K562 (cell line): ENCODE data around the gene LGR6. TPM values are rescaled to one million over a fixed set of nuclear protein-coding genes. Genes with fewer than 3 reads are reported as not detected.
A peak's percentile ranks its signal among the peaks of the same experiment; 100 is the strongest.

ENCODE experiments used
- ATF2 ChIP-seq: sonication (generic); formaldehyde crosslinking; IDR thresholded peaks from 2 replicates; pipeline ENCODE4 v1.8.1; 2022; ENCODE audit warnings: missing genetic modification reagents
- ESRRA ChIP-seq: fragments of 450-650 bp; IDR thresholded peaks from 2 replicates; pipeline ENCODE4 v1.6.1; 2014; ENCODE audit warnings: low read depth, mild to moderate bottlenecking, moderate library complexity, borderline replicate concordance
- ESRRB ChIP-seq: fragments of 250-450 bp; sonication (Bioruptor Pico); IDR thresholded peaks from 2 replicates; pipeline ENCODE4 v1.5.0; 2020; ENCODE audit warnings: mild to moderate bottlenecking, moderate library complexity, borderline replicate concordance
- HMG20A ChIP-seq: fragments of 450-650 bp; formaldehyde crosslinking; conservative IDR thresholded peaks from 2 replicates; pipeline ENCODE4 v1.4.0; 2020; ENCODE audit warnings: mild to moderate bottlenecking, mixed read lengths
- KAT7 ChIP-seq: sonication (generic); formaldehyde crosslinking; IDR thresholded peaks from 2 replicates; pipeline ENCODE4 v1.8.0; 2022; ENCODE audit warnings: missing genetic modification reagents, mild to moderate bottlenecking, borderline replicate concordance
- MBD1 ChIP-seq: fragments of 250-450 bp; sonication (Bioruptor Pico); IDR thresholded peaks from 2 replicates; pipeline ENCODE4 v1.8.0; 2022; ENCODE audit warnings: inconsistent platforms
- MCM7 ChIP-seq, 2 experiments: fragments of 450-650 bp; IDR thresholded peaks; 2 replicates each; pipeline ENCODE4 v1.6.1; 2016 to 2018
- NFE2 ChIP-seq: IDR thresholded peaks from 2 replicates; pipeline ENCODE4 v1.6.1; 2014; ENCODE audit warnings: antibody characterized with exemption, low read depth
- NFE2L1 ChIP-seq: fragments of 450-650 bp; IDR thresholded peaks from 2 replicates; pipeline ENCODE4 v1.6.1; 2016; ENCODE audit warnings: missing genetic modification characterization, low read depth, mild to moderate bottlenecking, missing compliant biosample characterization, moderate library complexity, borderline replicate concordance
- TFAP4 ChIP-seq: sonication (generic); formaldehyde crosslinking; IDR thresholded peaks from 2 replicates; pipeline ENCODE4 v1.8.0; 2022; ENCODE audit warnings: missing genetic modification reagents, mild to moderate bottlenecking, moderate library complexity, borderline replicate concordance
- THAP7 ChIP-seq: fragments of 250-450 bp; sonication (Bioruptor Pico); IDR thresholded peaks from 2 replicates; pipeline ENCODE4 v1.5.0; 2021
- THRB ChIP-seq: fragments of 450-650 bp; formaldehyde crosslinking; conservative IDR thresholded peaks from 2 replicates; pipeline ENCODE4 v1.4.0; 2022; ENCODE audit warnings: mild to moderate bottlenecking, missing genetic modification characterization
- ZKSCAN1 ChIP-seq: fragments of 150-350 bp; IDR thresholded peaks from 2 replicates; pipeline ENCODE4 v1.6.1; 2016; ENCODE audit warnings: low read depth, low read length
- ZNF232 ChIP-seq: sonication (generic); formaldehyde crosslinking; IDR thresholded peaks from 2 replicates; pipeline ENCODE4 v1.8.0; 2022; ENCODE audit warnings: mild to moderate bottlenecking, missing genetic modification reagents
- ZNF277 ChIP-seq: fragments of 250-450 bp; sonication (Bioruptor Pico); IDR thresholded peaks from 2 replicates; pipeline ENCODE4 v1.8.0; 2022; ENCODE audit warnings: inconsistent platforms, mild to moderate bottlenecking, moderate library complexity, borderline replicate concordance
- ZNF518B ChIP-seq: fragments of 250-450 bp; sonication (Bioruptor Pico); IDR thresholded peaks from 2 replicates; pipeline ENCODE4 v1.5.0; 2021; ENCODE audit warnings: mild to moderate bottlenecking, moderate library complexity
- polyA plus RNA-seq, 8 experiments: library from polyadenylated mRNA; depleted of rRNA in 4 of 8; stranded (reverse) in 5 of 8; unstranded in 3 of 8; fragments of >200 nt; fragmentation: Nextera tagmentation in 2 of 8; fragmentation: Illumina TruSeq in 1 of 8; extraction: Ambion mirVana in 2 of 8; extraction: Trizol in 1 of 8; gene quantifications; 2 replicates each; pipeline versions ENCODE4 v1.2.1 to v1.2.3, GENCODE V29; 2011 to 2014; ENCODE audit warnings: inconsistent platforms in 1 of 8, missing spikeins in 1 of 8
- total RNA-seq, 7 experiments: library from RNA; depleted of rRNA in 6 of 7; stranded (reverse); fragments of >200 nt in 6 of 7; fragmentation: Illumina TruSeq in 2 of 7; extraction: Trizol in 2 of 7; gene quantifications; 2 replicates each; pipeline versions ENCODE4 v1.2.1 to v1.2.3, GENCODE V29; 2011 to 2021; ENCODE audit warnings: low replicate concordance in 1 of 7

LGR6 gene
- total and polyA plus RNA-seq, 9 of the 15 experiments (the other 6 are each of a cell fraction or from before 2014, with no cell fraction given) = 0.01 to 0.54 (median 0.17) TPM; not detected in 1

GRCh38 chr1:202165267-202165941 lies 28.2 kb upstream of the LGR6 start (continued):
- no peak for TF ChIP-seq ZNF518B (CRISPR knock-in tag)
- TF ChIP-seq ZNF277 = no peak
- TF ChIP-seq ATF2 (CRISPR knock-in tag) = no peak
- no peak for TF ChIP-seq MBD1 (CRISPR knock-in tag)
- TF ChIP-seq HMG20A (CRISPR knock-in tag) = no peak
- no peak for TF ChIP-seq THAP7
- no peak for TF ChIP-seq NFE2L1 (tag)
- TF ChIP-seq NFE2 = no peak
- TF ChIP-seq ZNF232 (CRISPR knock-in tag) = no peak
- peak; percentile 81; the same call in 1 of the 2 replicates for TF ChIP-seq KAT7 (CRISPR knock-in tag)
- no peak for TF ChIP-seq ZKSCAN1
- TF ChIP-seq THRB (CRISPR knock-in tag) = no peak
- TF ChIP-seq MCM7 (IDR thresholded peaks at IDR 0.05) = no peak
- no peak for TF ChIP-seq TFAP4 (CRISPR knock-in tag)
- no peak for TF ChIP-seq ESRRA
- TF ChIP-seq ESRRB (CRISPR knock-in tag) = no peak
